Karpas-422 (cell line): ENCODE results near the gene EFCAB12. TPM values are rescaled to one million over a fixed set of nuclear protein-coding genes. Genes with fewer than 3 reads are reported as not detected.
"Not testable (repeated sequence)": the region's sequence is repeated elsewhere in the genome, so short reads cannot be mapped to it uniquely, and the experiment has no call there.

Experiments used
- DNase-seq: peaks from one replicate; pipeline ENCODE4 v3.0.0-alpha.2; 2015
- H2AFZ ChIP-seq: fragments of 200-600 bp; sonication (generic); 2 replicates; pipeline ENCODE4 v1.6.1; 2014; ENCODE audit warnings: antibody characterized with exemption, low read length, mixed read lengths
- H3K27ac ChIP-seq: fragments of 200-600 bp; sonication (generic); 2 replicates; pipeline ENCODE4 v1.5.1; 2014; ENCODE audit warnings: mild to moderate bottlenecking, low read length, moderate library complexity
- H3K27me3 ChIP-seq: fragments of 200-600 bp; sonication (generic); 2 replicates; pipeline ENCODE4 v1.6.1; 2014; ENCODE audit warnings: low read length, mixed read lengths
- H3K36me3 ChIP-seq: fragments of 200-600 bp; sonication (generic); 2 replicates; pipeline ENCODE4 v1.6.1; 2014; ENCODE audit warnings: low read length, mixed read lengths; ENCODE audit not compliant: insufficient read depth
- H3K4me1 ChIP-seq: fragments of 200-600 bp; sonication (generic); 2 replicates; pipeline ENCODE4 v1.6.1; 2014; ENCODE audit warnings: mild to moderate bottlenecking, low read length, mixed read lengths
- H3K4me2 ChIP-seq: fragments of 200-600 bp; sonication (generic); 2 replicates; pipeline ENCODE4 v1.6.1; 2014; ENCODE audit warnings: low read length, low read depth, mild to moderate bottlenecking; ENCODE audit not compliant: poor library complexity, severe bottlenecking
- H3K4me3 ChIP-seq: fragments of 200-600 bp; sonication (generic); 2 replicates; pipeline ENCODE4 v1.5.1; 2014; ENCODE audit warnings: mild to moderate bottlenecking, antibody characterized with exemption, low read length, mixed read lengths
- H3K79me2 ChIP-seq: fragments of 200-600 bp; sonication (generic); 2 replicates; pipeline ENCODE4 v1.6.1; 2014; ENCODE audit warnings: mild to moderate bottlenecking, low read length, mixed read lengths
- H3K9ac ChIP-seq: fragments of 200-600 bp; sonication (generic); 2 replicates; pipeline ENCODE4 v1.6.0; 2014; ENCODE audit warnings: low read length
- H3K9me2 ChIP-seq: fragments of 200-600 bp; sonication (generic), shearing (Covaris generic); replicated peaks from 2 replicates; pipeline ENCODE4 v1.6.0; 2014; ENCODE audit warnings: mild to moderate bottlenecking, low read length, moderate library complexity; ENCODE audit not compliant: insufficient read depth
- H3K9me3 ChIP-seq: fragments of 300-700, 200-600 bp; sonication (generic); 2 replicates; pipeline ENCODE4 v1.6.1; 2014; ENCODE audit warnings: low read length, mixed read lengths
- H4K20me1 ChIP-seq: fragments of 200-600 bp; sonication (generic); 2 replicates; pipeline ENCODE4 v1.6.1; 2014; ENCODE audit warnings: mild to moderate bottlenecking, antibody characterized with exemption, low read length, low read depth; ENCODE audit not compliant: insufficient read depth
- total RNA-seq: library from RNA; depleted of rRNA; stranded (reverse); fragments of >200 nt; shearing (Covaris generic); gene quantifications from 2 replicates; pipeline ENCODE4 v1.2.3, GENCODE V29; 2014; ENCODE audit warnings: low replicate concordance

EFCAB12 gene
- total RNA-seq, 1 experiment from 2014 or later = not detected

- no peaks in the 10 kb centered on the region for H3K27me3 ChIP-seq
- H3K79me2 ChIP-seq = no peaks in the 10 kb centered on the region
- H3K4me1 ChIP-seq = no peaks in the 10 kb centered on the region
- DNase-seq = no peak
- H3K4me3 ChIP-seq = no peak overlapping the region
- H3K27ac ChIP-seq = no peak overlapping the region
- no peaks in the 10 kb centered on the region for H3K36me3 ChIP-seq
- H3K4me2 ChIP-seq = no peak overlapping the region
- H3K9me3 ChIP-seq = no peaks in the 10 kb centered on the region
- H4K20me1 ChIP-seq = no peaks in the 10 kb centered on the region
- H3K9ac ChIP-seq = no peak overlapping the region
- no peaks in the 10 kb centered on the region for H3K9me2 ChIP-seq
- H2AFZ ChIP-seq = no peak overlapping the region
Observed at GRCh38 chr3:129415378-129415777, 13.1 kb downstream of the EFCAB12 start.

- Histone ChIP-seq H3K9me2 (no peaks in the 10 kb centered on the region), H3K79me2 (no peaks in the 10 kb centered on the region), H3K27ac (no peak overlapping the region), H3K9ac (no peak overlapping the region), H3K36me3 (no peaks in the 10 kb centered on the region), H3K4me2 (no peak overlapping the region), H2AFZ (no peak overlapping the region), H3K27me3 (no peaks in the 10 kb centered on the region), H3K4me1 (peaks cover 6% of the 10 kb centered on the region), H3K4me3 (no peak overlapping the region), H4K20me1 (no peaks in the 10 kb centered on the region), H3K9me3 (no peaks in the 10 kb centered on the region)
- DNase-seq = no peak
Observed at GRCh38 chr3:129413687-129414506, 14.5 kb downstream of the EFCAB12 start.

GRCh38 chr3:129413238-129413637, 15.2 kb downstream of the EFCAB12 start:
- not testable (repeated sequence) for H3K79me2 ChIP-seq, H3K27ac ChIP-seq, H4K20me1 ChIP-seq, H3K4me2 ChIP-seq, H3K9me2 ChIP-seq, H3K4me1 ChIP-seq, DNase-seq, H3K36me3 ChIP-seq, H2AFZ ChIP-seq, H3K9me3 ChIP-seq, H3K9ac ChIP-seq, H3K27me3 ChIP-seq, H3K4me3 ChIP-seq

GRCh38 chr3:129412542-129413198, 15.8 kb downstream of the EFCAB12 start:
- Histone ChIP-seq H3K9me3 (no peaks in the 10 kb centered on the region), H3K4me2 (no peak overlapping the region), H3K27ac (no peak overlapping the region), H3K9ac (no peak overlapping the region), H3K9me2 (no peaks in the 10 kb centered on the region), H3K36me3 (no peaks in the 10 kb centered on the region), H3K4me3 (no peak overlapping the region), H3K4me1 (peaks cover 6% of the 10 kb centered on the region), H4K20me1 (no peaks in the 10 kb centered on the region), H2AFZ (no peak overlapping the region), H3K27me3 (no peaks in the 10 kb centered on the region), H3K79me2 (no peaks in the 10 kb centered on the region)
- no peak for DNase-seq

GRCh38 chr3:129410971-129411370, 17.5 kb downstream of the EFCAB12 start:
- H4K20me1 ChIP-seq = no peaks in the 10 kb centered on the region

GRCh38 chr3:129409541-129409940, 18.9 kb downstream of the EFCAB12 start:
- no peak overlapping the region for H3K9ac ChIP-seq
- H3K4me1 ChIP-seq = peaks cover 6% of the 10 kb centered on the region
- no peak for DNase-seq
- no peak overlapping the region for H3K4me3 ChIP-seq
- no peaks in the 10 kb centered on the region for H4K20me1 ChIP-seq
- H3K27me3 ChIP-seq = no peaks in the 10 kb centered on the region
- H3K9me3 ChIP-seq = no peaks in the 10 kb centered on the region
- H3K9me2 ChIP-seq = no peaks in the 10 kb centered on the region
- no peak overlapping the region for H3K27ac ChIP-seq
- no peaks in the 10 kb centered on the region for H3K79me2 ChIP-seq
- H3K4me2 ChIP-seq = no peak overlapping the region
- H2AFZ ChIP-seq = peak overlapping the region; percentile 62
- no peaks in the 10 kb centered on the region for H3K36me3 ChIP-seq

More at GRCh38 chr3:129410971-129411370, 17.5 kb downstream of the EFCAB12 start:
- Histone ChIP-seq H3K9ac (no peak overlapping the region), H2AFZ (no peak overlapping the region), H3K9me2 (no peaks in the 10 kb centered on the region), H3K9me3 (no peaks in the 10 kb centered on the region), H3K36me3 (no peaks in the 10 kb centered on the region), H3K4me1 (peaks cover 6% of the 10 kb centered on the region), H3K27ac (no peak overlapping the region), H3K79me2 (no peaks in the 10 kb centered on the region), H3K4me3 (no peak overlapping the region), H3K4me2 (no peak overlapping the region), H3K27me3 (no peaks in the 10 kb centered on the region)
- DNase-seq = no peak

- H4K20me1 ChIP-seq = no peaks in the 10 kb centered on the region
- H3K27me3 ChIP-seq = no peaks in the 10 kb centered on the region
- H3K9me3 ChIP-seq = no peaks in the 10 kb centered on the region
- H3K36me3 ChIP-seq = no peaks in the 10 kb centered on the region
- H3K4me1 ChIP-seq = peaks cover 15% of the 10 kb centered on the region
- H3K4me2 ChIP-seq = no peak overlapping the region
- H3K27ac ChIP-seq = no peak overlapping the region
- no peak overlapping the region for H3K9ac ChIP-seq
- DNase-seq = no peak
- H3K9me2 ChIP-seq = no peaks in the 10 kb centered on the region
- no peak overlapping the region for H2AFZ ChIP-seq
- H3K4me3 ChIP-seq = no peak overlapping the region
- H3K79me2 ChIP-seq = no peaks in the 10 kb centered on the region
Observed at GRCh38 chr3:129404610-129405009, 23.8 kb downstream of the EFCAB12 start.

- Histone ChIP-seq H4K20me1 (no peaks in the 10 kb centered on the region), H3K4me2 (no peak overlapping the region), H3K9ac (no peak overlapping the region), H3K79me2 (peaks cover 1% of the 10 kb centered on the region), H2AFZ (no peak overlapping the region), H3K27ac (no peak overlapping the region), H3K9me2 (no peaks in the 10 kb centered on the region), H3K9me3 (no peaks in the 10 kb centered on the region), H3K4me3 (no peak overlapping the region), H3K27me3 (no peaks in the 10 kb centered on the region), H3K4me1 (peaks cover 11% of the 10 kb centered on the region), H3K36me3 (no peaks in the 10 kb centered on the region)
- DNase-seq = no peak
Observed at GRCh38 chr3:129404130-129404529, 24.3 kb downstream of the EFCAB12 start.
